HG02610 (cell line): ENCODE data around the gene C8A.

Source experiments
- ATAC-seq: cut with Tn5 transposase; IDR thresholded peaks from one replicate; pipeline ENCODE4 v1.9.1; 2021; ENCODE audit warnings: mild to moderate bottlenecking, moderate library complexity; ENCODE audit not compliant: unreplicated experiment

The C8A gene

GRCh38 chr1:56854521-56855099 is at the start of gene C8A:
Gene C8A (plus strand): TSS chr1:56854797. CDS start chr1:56854902, 105 bp downstream.
- ATAC-seq, result no peak

DNA sequence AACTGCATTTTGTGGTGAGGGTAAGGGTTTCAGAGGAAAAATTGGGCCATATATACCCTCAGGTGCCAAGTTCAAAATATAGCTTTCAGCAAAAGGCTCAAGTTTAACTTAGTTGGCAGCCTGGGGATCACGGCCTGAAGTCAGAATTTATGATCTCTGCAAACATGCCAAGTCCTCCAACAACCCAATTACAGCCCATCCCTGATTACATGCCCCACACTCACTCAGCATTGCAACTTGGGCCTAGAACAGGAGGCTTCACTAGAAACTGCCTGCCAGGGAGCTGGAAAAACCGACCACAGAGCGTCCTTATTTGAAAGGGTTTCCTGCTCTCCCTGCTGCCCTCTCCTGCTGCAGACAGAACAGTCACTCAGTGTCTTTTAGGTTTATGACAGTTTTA is 47.8 kb upstream of the C8A start:
- no peak for ATAC-seq

GRCh38 chr1:56808410-56808809 is 46.2 kb upstream of the C8A start:
- ATAC-seq, result no peak

- no peak for ATAC-seq
These were observed 43.3 kb upstream of the C8A start for GRCh38 chr1:56811331-56811730.

DNA sequence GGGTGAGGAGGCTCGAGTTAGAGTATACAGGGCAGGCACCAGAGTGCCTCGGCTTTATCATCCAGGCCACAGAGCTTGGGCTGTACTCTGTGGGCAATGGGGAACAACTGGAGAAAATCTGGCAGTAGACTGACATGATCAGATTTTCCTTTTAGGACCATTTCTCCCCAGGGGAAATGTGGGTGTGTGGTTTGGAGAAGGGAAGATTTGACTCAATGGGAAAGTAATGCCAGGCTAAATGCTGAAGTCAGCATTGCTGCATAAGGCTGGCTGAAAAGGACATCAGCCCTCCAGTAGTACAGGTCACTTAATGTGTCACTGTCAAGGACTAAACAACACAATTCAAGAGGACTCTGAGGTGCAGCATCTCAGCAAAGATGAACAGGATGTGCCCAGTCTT is 40.4 kb upstream of the C8A start:
- no peak for ATAC-seq

DNA sequence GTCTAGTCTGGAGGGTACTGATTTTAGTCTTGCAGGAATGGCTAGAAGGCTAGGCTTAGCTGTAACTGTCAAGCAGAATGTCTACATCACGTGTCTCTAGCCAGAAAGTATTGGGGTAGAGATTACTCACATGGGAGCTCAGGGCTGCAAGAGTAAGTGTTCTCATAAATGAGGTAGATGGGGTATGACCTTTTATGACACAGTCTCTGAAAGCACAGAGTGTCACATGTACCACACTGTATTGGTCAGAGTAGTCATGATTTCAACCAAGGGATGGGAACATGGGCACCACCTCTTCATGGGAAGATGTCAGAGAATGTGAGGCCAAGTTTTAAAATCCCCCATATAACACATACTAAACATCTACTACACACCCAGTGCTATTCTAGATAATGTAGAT is 38.3 kb upstream of the C8A start:
- no peak for ATAC-seq

- ATAC-seq, result no peak
These were observed 37.7 kb upstream of the C8A start for GRCh38 chr1:56816909-56817308.

- ATAC-seq, result no peak
These were observed 36.7 kb upstream of the C8A start for GRCh38 chr1:56817716-56818463.

GRCh38 chr1:56819387-56819899 is 35.2 kb upstream of the C8A start, which contains the start of gene FYB2:
Gene FYB2 (minus strand): TSS chr1:56819404. CDS start chr1:56819290, 114 bp downstream.
- ATAC-seq, result no peak

DNA sequence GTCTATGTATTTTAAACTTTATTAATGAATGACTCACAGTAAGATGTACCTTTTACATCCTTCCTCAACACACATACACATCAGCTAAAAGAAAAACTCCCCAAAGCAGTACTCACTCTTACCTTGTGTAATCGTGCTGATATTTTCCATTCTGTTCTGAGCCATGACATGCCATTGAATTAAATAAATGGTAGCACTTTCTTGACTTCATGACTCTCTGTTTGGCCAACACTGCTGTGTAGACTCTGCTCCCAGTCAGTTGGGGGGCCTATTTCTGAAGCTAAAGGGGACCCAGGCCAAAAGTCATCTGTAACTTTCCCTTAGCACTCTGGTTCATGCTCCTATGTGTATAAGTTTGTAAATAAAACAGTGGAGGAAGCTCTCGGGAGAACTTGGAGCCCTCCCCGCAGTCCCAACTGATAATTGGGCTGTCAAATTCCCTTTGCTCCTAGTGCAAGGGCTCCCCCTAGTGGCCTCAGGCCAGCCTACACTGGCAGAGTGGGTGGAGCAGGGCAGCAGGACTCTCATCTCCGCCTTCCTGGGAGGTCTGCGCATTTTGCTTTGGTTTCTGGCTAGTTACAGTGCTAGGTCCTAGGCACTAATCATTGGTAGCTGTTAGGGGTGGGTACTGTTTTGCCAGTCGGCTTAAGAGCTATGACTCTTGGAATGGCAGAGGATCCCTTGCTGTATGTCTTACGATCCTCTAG is 33.7 kb upstream of the C8A start:
- peak; percentile 72 for ATAC-seq

DNA sequence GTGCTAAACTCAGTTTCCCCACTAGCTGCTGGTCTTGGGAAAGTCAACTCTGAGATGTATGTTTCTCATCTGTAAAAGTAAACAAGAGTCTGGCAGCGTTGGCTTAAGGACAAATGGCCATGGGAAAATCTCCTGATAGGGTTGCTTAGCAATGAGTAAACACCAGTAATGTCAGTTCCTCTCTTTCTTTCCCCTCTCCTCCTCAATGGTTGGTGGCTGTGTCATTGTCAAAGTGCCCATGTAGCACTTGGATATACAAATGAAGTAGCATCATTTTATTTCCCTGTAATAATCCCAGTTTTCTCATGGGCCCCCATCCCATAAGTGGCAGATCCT is 33.2 kb upstream of the C8A start:
- no peak for ATAC-seq

GRCh38 chr1:56824271-56824670 is 30.3 kb upstream of the C8A start:
- ATAC-seq, result no peak

DNA sequence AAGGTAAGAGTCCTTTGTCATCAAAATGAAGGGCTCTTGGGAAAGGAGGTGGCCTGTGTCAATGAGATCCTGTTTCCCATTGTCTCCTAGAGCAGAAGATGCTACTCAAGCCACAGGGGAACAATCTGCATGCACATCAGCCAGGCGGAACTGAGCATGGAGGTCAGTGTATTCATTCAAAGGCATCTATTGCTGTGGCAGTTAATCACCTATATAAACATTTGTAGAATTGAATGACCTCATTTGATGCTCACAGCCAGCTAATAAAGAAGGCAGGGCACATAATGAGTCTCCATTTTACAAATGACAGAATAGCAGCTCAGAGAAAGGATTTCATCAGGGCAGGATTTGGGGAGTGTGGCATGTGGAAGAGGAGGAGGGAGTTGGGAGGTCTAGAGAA is 29.7 kb upstream of the C8A start:
- no peak for ATAC-seq

- ATAC-seq, result no peak
These were observed 29.2 kb upstream of the C8A start for GRCh38 chr1:56825436-56825835.

GRCh38 chr1:56827711-56828110 is 26.9 kb upstream of the C8A start:
- ATAC-seq, result no peak

DNA sequence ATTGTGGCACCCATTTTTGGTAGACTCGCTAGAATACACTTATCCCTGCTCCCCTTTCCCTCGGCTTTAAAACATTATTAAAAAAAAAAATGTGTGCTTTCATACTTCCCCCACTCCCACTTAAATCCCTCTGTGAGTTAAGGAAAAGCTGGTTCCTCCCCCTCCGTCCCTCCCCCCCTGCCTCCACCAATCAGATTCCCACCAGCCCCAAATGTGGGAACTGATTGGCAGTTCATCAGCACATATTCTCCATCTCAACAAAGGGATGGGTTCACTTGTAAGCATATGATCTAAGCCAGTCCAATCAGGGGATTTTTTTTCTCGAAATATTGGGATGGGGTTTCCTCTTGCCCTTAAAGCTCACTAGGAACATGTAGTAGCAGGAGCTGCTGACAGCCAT is 24.5 kb upstream of the C8A start:
- ATAC-seq, result no peak

GRCh38 chr1:56831871-56832693 is 22.5 kb upstream of the C8A start:
- ATAC-seq, result peak; percentile 76

DNA sequence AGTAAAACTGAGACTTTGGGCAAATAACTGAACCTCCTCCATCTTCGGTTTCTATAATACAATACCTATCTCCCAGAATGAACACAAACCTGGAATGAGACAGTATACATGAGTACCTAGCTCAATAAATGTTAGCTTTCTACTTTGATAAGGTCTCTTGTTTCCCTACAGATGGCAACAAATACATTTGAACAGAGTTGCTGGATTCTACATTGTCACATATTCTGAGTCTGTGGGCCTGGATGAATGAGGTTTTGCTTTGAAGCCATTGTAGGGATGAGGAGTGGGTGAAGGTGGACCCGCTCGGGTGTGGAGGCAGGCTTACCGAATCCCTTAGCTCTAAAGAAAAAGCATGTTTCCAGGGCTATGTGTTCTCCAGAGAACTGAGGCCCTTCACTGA is 21.5 kb upstream of the C8A start:
- no peak for ATAC-seq

GRCh38 chr1:56834137-56834900 is 20.3 kb upstream of the C8A start:
- ATAC-seq, result no peak

- ATAC-seq, result no peak
These were observed 18.9 kb upstream of the C8A start for GRCh38 chr1:56835657-56836056.
